ENCODE measurements around the gene PHLDA1. TPM values are rescaled to one million over a fixed set of nuclear protein-coding genes. Genes with fewer than 3 reads are reported as not detected.

Gene PHLDA1
- total and polyA plus RNA-seq, 9 of the 15 experiments (the other 6 are each of a cell fraction or from before 2014, with no cell fraction given): 0.15 to 2.9 (median 0.54) TPM

DNA sequence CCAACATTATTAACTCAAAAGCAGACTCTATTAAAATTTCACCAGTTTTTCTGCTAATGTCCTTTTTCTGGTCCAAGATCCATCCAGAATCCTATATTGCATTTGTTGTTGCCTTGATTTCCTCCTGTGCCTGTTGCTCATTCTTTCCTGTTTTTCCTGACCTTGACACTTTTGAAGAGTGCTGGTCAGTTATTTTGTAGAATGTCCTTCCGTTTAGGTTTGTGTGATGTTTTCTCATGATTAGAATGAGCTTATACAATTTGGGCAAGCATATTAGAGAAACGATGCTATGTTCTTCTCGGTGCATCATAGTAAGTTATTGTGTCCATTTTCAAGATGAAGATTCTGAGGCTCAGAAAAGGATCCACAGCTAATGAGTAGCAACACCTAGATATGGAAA is 33.9 kb downstream of the PHLDA1 start:
- DNase-seq (ENCODE audit: extremely low read depth in 1 of 4, low spot score in 3 of 4) (no peak), FAIRE-seq (no peak), ATAC-seq (no peak)
- ChIA-PET POLR2A (no interaction called here), CTCF (ENCODE audit: low intra/inter-chr PET ratio) (no interaction called here)
- Histone ChIP-seq H3K4me2 (ENCODE audit: insufficient read depth, low read length) (no peak overlapping the region), H3K27me3 (ENCODE audit: control insufficient read depth in 2 of 2, insufficient read depth in 2 of 2, low read length in 2 of 2) (no peaks in the 10 kb centered on the region), H3K79me2 (ENCODE audit: control insufficient read depth, insufficient read depth, low read length) (no peaks in the 10 kb centered on the region), H3K9ac (ENCODE audit: insufficient read depth in 1 of 2, low read depth in 2 of 2, low read length in 2 of 2) (no peak overlapping the region), H3K9me3 (replicated peaks; ENCODE audit: control insufficient read depth, insufficient read depth, low read depth, low read length) (no peaks in the 10 kb centered on the region), H3K4me3 (no peak overlapping the region), H2AFZ (ENCODE audit: low read depth, low read length) (0 out of 2 replicates have a peak overlapping the region, but pooled peaks have one; percentile 28), H4K20me1 (replicated peaks; ENCODE audit: control insufficient read depth, insufficient read depth, low read length) (no peaks in the 10 kb centered on the region), H3K36me3 (ENCODE audit: control insufficient read depth, insufficient read depth, low read length) (no peaks in the 10 kb centered on the region), H3K27ac (ENCODE audit: extremely low read depth, low read depth, low read length) (no peak overlapping the region), H3K4me1 (replicated peaks in 1 of 2; ENCODE audit: control insufficient read depth in 2 of 2, insufficient read depth in 2 of 2, low read length in 2 of 2) (peaks cover 0 to 2% of the 10 kb centered on the region in 2 experiments; a peak in 1 of 5 replicates), H3K9me1 (ENCODE audit: control insufficient read depth, insufficient read depth, low read length) (no peaks in the 10 kb centered on the region)
- TF ChIP-seq RBM15 (IDR thresholded peaks at IDR 0.05; ENCODE audit: insufficient read depth, low read length): no peak
- intact Hi-C loops (cut with micrococcal nuclease): no loop called here
- in situ Hi-C loops (cut with MboI): no loop called here
- no TSS peak for BruUV-seq (replicated peaks)
- WGBS (ENCODE audit: insufficient coverage, low coverage, missing lambda C conversion rate): 24% methylated on average over 3 of the region's 3 CpGs

DNA sequence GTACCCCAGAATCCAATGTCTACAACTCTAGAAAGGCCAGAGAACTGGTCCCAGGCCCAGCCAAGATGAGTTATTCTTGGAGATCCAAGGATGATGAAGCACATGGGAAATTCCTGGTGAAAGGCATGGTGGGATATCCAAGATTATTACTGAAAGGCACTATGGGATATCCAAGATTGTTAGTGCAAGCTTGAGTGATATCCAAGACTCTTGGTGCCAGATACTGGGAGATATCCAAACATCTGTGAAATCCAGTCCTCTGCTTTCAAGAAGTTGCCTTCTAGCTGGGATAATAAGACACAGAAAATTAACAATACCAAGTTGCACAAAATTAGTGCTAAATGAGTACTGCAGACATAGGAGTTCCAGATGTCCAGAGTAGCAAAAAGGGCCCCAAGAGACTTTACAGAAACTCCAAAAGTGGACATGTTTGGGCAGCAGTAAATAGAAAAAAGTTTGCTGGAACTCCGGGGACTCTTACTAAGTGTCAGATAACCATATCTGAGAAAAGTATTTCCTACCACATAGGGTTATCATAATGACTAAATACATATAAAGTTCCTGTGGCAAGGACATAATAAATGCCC is 34.6 kb downstream of the PHLDA1 start:
- in situ Hi-C loops (cut with MboI): no loop called here
- peaks cover 0 to 2% of the 10 kb centered on the region in 2 experiments; a peak in 1 of 5 replicates for H3K4me1 ChIP-seq (replicated peaks in 1 of 2; ENCODE audit: control insufficient read depth in 2 of 2, insufficient read depth in 2 of 2, low read length in 2 of 2)
- WGBS (ENCODE audit: insufficient coverage, low coverage, missing lambda C conversion rate): 4% methylated on average over 1 of the region's 1 CpG
- DNase-seq (ENCODE audit: extremely low read depth in 1 of 4, low spot score in 3 of 4) (no peak), FAIRE-seq (no peak), ATAC-seq (no peak)
- H4K20me1 ChIP-seq (replicated peaks; ENCODE audit: control insufficient read depth, insufficient read depth, low read length): no peaks in the 10 kb centered on the region
- no peak overlapping the region for H3K27ac ChIP-seq (ENCODE audit: extremely low read depth, low read depth, low read length)
- no peaks in the 10 kb centered on the region for H3K79me2 ChIP-seq (ENCODE audit: control insufficient read depth, insufficient read depth, low read length)
- peak overlapping the region; percentile 41; the same call in 1 of the 2 replicates for H2AFZ ChIP-seq (ENCODE audit: low read depth, low read length)
- H3K4me2 ChIP-seq (ENCODE audit: insufficient read depth, low read length): no peak overlapping the region
- H3K9me3 ChIP-seq (replicated peaks; ENCODE audit: control insufficient read depth, insufficient read depth, low read depth, low read length): no peaks in the 10 kb centered on the region
- CTCF ChIA-PET (ENCODE audit: low intra/inter-chr PET ratio): no interaction called here
- intact Hi-C loops (cut with micrococcal nuclease): no loop called here
- H3K27me3 ChIP-seq (ENCODE audit: control insufficient read depth in 2 of 2, insufficient read depth in 2 of 2, low read length in 2 of 2): no peaks in the 10 kb centered on the region
- no TSS peak for BruUV-seq (replicated peaks)
- no peak overlapping the region for H3K4me3 ChIP-seq
- H3K36me3 ChIP-seq (ENCODE audit: control insufficient read depth, insufficient read depth, low read length): no peaks in the 10 kb centered on the region
- H3K9me1 ChIP-seq (ENCODE audit: control insufficient read depth, insufficient read depth, low read length): no peaks in the 10 kb centered on the region
- no peak overlapping the region for H3K9ac ChIP-seq (ENCODE audit: insufficient read depth in 1 of 2, low read depth in 2 of 2, low read length in 2 of 2)
- POLR2A ChIA-PET: interaction anchor here (0.5 kb wide), 1 partner anchor 836 kb away, joined by 3 read pairs; no protein-coding TSS in a partner anchor
- no peak for TF ChIP-seq NELFE (IDR thresholded peaks at IDR 0.05; ENCODE audit: insufficient read depth, insufficient read length)
- TF ChIP-seq, protein P1, sequence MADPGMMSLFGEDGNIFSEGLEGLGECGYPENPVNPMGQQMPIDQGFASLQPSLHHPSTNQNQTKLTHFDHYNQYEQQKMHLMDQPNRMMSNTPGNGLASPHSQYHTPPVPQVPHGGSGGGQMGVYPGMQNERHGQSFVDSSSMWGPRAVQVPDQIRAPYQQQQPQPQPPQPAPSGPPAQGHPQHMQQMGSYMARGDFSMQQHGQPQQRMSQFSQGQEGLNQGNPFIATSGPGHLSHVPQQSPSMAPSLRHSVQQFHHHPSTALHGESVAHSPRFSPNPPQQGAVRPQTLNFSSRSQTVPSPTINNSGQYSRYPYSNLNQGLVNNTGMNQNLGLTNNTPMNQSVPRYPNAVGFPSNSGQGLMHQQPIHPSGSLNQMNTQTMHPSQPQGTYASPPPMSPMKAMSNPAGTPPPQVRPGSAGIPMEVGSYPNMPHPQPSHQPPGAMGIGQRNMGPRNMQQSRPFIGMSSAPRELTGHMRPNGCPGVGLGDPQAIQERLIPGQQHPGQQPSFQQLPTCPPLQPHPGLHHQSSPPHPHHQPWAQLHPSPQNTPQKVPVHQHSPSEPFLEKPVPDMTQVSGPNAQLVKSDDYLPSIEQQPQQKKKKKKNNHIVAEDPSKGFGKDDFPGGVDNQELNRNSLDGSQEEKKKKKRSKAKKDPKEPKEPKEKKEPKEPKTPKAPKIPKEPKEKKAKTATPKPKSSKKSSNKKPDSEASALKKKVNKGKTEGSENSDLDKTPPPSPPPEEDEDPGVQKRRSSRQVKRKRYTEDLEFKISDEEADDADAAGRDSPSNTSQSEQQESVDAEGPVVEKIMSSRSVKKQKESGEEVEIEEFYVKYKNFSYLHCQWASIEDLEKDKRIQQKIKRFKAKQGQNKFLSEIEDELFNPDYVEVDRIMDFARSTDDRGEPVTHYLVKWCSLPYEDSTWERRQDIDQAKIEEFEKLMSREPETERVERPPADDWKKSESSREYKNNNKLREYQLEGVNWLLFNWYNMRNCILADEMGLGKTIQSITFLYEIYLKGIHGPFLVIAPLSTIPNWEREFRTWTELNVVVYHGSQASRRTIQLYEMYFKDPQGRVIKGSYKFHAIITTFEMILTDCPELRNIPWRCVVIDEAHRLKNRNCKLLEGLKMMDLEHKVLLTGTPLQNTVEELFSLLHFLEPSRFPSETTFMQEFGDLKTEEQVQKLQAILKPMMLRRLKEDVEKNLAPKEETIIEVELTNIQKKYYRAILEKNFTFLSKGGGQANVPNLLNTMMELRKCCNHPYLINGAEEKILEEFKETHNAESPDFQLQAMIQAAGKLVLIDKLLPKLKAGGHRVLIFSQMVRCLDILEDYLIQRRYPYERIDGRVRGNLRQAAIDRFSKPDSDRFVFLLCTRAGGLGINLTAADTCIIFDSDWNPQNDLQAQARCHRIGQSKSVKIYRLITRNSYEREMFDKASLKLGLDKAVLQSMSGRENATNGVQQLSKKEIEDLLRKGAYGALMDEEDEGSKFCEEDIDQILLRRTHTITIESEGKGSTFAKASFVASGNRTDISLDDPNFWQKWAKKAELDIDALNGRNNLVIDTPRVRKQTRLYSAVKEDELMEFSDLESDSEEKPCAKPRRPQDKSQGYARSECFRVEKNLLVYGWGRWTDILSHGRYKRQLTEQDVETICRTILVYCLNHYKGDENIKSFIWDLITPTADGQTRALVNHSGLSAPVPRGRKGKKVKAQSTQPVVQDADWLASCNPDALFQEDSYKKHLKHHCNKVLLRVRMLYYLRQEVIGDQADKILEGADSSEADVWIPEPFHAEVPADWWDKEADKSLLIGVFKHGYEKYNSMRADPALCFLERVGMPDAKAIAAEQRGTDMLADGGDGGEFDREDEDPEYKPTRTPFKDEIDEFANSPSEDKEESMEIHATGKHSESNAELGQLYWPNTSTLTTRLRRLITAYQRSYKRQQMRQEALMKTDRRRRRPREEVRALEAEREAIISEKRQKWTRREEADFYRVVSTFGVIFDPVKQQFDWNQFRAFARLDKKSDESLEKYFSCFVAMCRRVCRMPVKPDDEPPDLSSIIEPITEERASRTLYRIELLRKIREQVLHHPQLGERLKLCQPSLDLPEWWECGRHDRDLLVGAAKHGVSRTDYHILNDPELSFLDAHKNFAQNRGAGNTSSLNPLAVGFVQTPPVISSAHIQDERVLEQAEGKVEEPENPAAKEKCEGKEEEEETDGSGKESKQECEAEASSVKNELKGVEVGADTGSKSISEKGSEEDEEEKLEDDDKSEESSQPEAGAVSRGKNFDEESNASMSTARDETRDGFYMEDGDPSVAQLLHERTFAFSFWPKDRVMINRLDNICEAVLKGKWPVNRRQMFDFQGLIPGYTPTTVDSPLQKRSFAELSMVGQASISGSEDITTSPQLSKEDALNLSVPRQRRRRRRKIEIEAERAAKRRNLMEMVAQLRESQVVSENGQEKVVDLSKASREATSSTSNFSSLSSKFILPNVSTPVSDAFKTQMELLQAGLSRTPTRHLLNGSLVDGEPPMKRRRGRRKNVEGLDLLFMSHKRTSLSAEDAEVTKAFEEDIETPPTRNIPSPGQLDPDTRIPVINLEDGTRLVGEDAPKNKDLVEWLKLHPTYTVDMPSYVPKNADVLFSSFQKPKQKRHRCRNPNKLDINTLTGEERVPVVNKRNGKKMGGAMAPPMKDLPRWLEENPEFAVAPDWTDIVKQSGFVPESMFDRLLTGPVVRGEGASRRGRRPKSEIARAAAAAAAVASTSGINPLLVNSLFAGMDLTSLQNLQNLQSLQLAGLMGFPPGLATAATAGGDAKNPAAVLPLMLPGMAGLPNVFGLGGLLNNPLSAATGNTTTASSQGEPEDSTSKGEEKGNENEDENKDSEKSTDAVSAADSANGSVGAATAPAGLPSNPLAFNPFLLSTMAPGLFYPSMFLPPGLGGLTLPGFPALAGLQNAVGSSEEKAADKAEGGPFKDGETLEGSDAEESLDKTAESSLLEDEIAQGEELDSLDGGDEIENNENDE (IDR thresholded peaks at IDR 0.05; ENCODE audit: low read depth, low read length): no peak
- TF ChIP-seq ZNF12 (CRISPR knock-in tag; IDR thresholded peaks at IDR 0.05): no peak

All from K562 (cell line).